Activated CD4-positive, alpha-beta T cell treated with anti-CD3 and anti-CD28 coated beads, Interleukin-2, amount 50 U/mL, for 24 hours (primary cell): ENCODE data around the gene ARIH2.

ENCODE experiments used
- DNase-seq, 2 donors: peaks; one replicate each; pipeline ENCODE4 v3.0.0-alpha.2; 2020; ENCODE audit warnings: low read depth in 1 of 2, low spot score in 1 of 2

ARIH2 gene

GRCh38 chr3:48966876-48967361, 48.3 kb downstream of the ARIH2 start:
- DNase-seq, result no peak

GRCh38 chr3:48970586-48970985, 51.9 kb downstream of the ARIH2 start:
- no peak for DNase-seq

GRCh38 chr3:48974076-48974864, 55.6 kb downstream of the ARIH2 start:
- DNase-seq, result no peak

- no peak for DNase-seq
Measured at GRCh38 chr3:48979451-48979850, 60.8 kb downstream of the ARIH2 start.

- no peak for DNase-seq
Measured at GRCh38 chr3:48980295-48980694, 61.7 kb downstream of the ARIH2 start.

- DNase-seq, result no peak
Measured at GRCh38 chr3:48982016-48982415, 63.4 kb downstream of the ARIH2 start.

GRCh38 chr3:48982686-48983085, 64.0 kb downstream of the ARIH2 start:
- no peak for DNase-seq

- DNase-seq, result no peak
Measured at GRCh38 chr3:48983096-48983495, 64.5 kb downstream of the ARIH2 start.

GRCh38 chr3:48984663-48985062, 66.0 kb downstream of the ARIH2 start:
- DNase-seq, result no peak

- no peak for DNase-seq
Measured at GRCh38 chr3:48985831-48986376, 67.3 kb downstream of the ARIH2 start.

GRCh38 chr3:48989126-48989795, 70.6 kb downstream of the ARIH2 start:
- no peak for DNase-seq

GRCh38 chr3:48989796-48990635, 71.4 kb downstream of the ARIH2 start, which contains the start of gene P4HTM:
P4HTM (plus strand) TSS chr3:48990241; CDS start chr3:48990257, 16 bp downstream.
- DNase-seq, result peak; percentile 56 to 78

GRCh38 chr3:48990636-48991469, 72.2 kb downstream of the ARIH2 start:
- no peak for DNase-seq

GRCh38 chr3:48991851-48992545, 73.4 kb downstream of the ARIH2 start:
- no peak for DNase-seq

- DNase-seq, result no peak
Measured at GRCh38 chr3:48993834-48994233, 75.2 kb downstream of the ARIH2 start.

GRCh38 chr3:48996640-48997039, 78.0 kb downstream of the ARIH2 start:
- DNase-seq, result no peak

- no peak for DNase-seq
Measured at GRCh38 chr3:48997102-48997635, 78.5 kb downstream of the ARIH2 start.

- no peak for DNase-seq
Measured at GRCh38 chr3:48997714-48998637, 79.3 kb downstream of the ARIH2 start.
